Urothelium cell line (cell line): ENCODE results near the gene ABTB2.
"Not testable (repeated sequence)": the region's sequence is repeated elsewhere in the genome, so short reads cannot be mapped to it uniquely, and the experiment has no call there.

ENCODE experiments used
- DNase-seq: peaks from one replicate; pipeline ENCODE4 v3.0.0; 2011; ENCODE audit warnings: low spot score, mixed read lengths
- FAIRE-seq: peaks from 2 replicates; lab custom pipeline; 2011; peaks lifted over from hg19 to GRCh38; lab: Jason Lieb, UNC

The ABTB2 gene

GRCh38 chr11:34357701-34358257, at the start of gene ABTB2:
TSS of gene ABTB2 (minus strand) at chr11:34358010.
- no peak for DNase-seq
- no peak for FAIRE-seq

DNA sequence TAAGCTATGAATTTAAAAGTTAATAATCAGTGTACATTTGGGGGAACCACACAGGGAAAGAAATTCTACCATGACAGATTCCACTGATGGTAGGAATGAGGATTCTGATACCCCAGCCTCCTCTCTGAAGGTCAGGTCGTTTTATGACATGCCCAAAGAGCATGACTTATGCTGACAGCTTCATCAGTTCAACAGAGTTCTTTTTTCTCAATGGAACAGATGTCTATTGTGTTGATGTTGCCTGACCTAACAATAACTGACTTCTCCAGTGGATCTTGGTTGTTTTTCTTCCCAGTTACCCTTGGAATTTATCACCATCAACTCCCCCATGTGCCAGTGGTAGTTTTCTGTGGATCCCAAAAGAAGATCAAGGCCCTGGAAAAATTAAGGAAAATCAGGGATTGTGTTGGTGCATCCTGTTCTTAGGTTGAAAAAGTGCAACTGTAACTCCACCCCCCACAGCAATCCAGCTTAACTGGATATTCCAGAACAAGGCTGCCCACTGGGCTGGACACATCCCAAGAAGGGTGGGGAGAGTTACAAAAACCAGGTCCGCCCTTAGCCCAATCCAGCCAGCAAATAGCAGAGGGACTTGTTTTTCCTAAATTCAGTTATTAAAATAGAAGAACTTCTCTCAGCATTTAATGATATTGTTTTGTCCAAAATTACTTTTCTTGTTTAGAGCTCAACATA, 49.5 kb upstream of the ABTB2 start:
- FAIRE-seq (no peak), DNase-seq (no peak)

GRCh38 chr11:34406413-34406812, 48.6 kb upstream of the ABTB2 start:
- FAIRE-seq (no peak), DNase-seq (no peak)

DNA sequence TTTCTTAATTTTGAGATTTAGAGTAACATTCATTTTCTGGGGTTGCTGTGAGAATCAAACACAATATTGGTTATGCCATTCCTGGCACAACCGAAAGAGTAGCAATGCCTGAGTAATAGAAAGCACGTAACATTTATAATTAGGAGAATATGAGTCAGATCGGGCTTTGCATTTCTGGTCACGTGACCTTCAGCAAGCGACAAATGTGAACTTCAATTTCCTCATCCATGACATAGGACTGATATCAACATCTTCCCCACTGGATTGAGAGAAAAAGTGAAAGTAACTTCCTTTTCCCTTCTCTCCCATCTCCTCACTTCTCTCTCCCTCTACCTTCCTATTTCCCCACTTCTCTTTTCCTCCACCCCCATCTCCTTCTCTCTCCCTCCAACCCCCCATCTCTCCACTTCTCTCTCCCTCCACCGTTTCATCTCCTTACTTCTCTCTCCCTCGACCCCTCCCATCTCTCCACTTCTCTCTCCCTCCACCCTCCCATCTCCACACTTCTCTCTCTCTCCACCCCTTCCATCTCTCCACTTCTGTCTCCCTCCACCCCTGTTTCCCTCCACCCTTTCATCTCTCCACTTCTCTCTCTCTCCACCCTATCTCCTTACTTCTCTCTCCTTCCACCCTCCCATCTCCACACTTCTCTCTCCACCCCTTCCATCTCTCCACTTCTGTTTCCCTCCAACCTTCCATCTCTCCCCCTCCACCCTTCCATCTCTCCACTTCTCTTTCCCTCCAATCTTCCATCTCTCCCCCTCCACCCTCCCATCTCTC, 47.5 kb upstream of the ABTB2 start:
- FAIRE-seq (no peak), DNase-seq (peak; percentile 20)

- FAIRE-seq (no peak), DNase-seq (no peak)
These were observed 46.5 kb upstream of the ABTB2 start for GRCh38 chr11:34404280-34404679.

DNA sequence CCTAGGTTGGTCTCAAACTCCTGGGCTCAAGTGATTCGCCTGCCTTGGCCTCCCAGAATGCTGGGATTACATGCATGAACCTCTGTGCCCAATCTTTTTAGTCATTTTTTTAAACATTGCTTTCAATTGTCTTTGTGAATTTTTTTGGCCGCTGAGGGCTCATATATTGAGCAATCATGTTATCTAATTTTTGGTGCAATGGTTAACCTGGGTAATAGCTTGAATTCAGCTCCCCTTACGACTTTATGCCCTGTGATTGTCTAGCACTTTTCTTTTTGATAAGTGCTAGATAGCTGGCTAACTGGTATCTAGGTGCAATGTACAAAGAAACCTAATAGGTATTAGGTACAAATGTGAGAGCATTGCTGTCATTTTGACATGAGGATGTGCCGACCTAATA, 45.6 kb upstream of the ABTB2 start:
- DNase-seq (no peak), FAIRE-seq (no peak)

- FAIRE-seq: no peak
- no peak for DNase-seq
These were observed 40.0 kb upstream of the ABTB2 start for GRCh38 chr11:34397811-34398210.

DNA sequence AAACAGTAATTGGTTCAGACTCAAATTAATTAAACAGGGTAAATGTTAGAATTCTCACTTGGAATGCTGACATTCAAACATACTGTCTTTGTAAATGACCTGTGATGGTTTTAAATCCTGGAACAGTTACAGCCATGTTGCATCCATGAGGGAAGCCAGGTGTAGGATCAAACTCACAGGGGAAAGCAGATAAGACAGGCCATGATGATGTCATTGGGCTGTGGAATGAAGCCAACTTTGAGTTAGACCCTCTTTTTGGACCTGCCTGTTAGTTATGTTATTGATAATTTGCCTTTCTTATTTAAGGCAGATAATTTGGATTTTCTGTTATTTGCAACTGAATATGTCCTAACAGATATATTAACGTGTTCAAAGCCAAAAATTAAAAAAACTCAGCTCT, 39.3 kb upstream of the ABTB2 start:
- FAIRE-seq (no peak), DNase-seq (no peak)

- FAIRE-seq (no peak), DNase-seq (no peak)
These were observed 38.2 kb upstream of the ABTB2 start for GRCh38 chr11:34395916-34396550.

- DNase-seq: no peak
These were observed 37.0 kb upstream of the ABTB2 start for GRCh38 chr11:34394771-34395300.

DNA sequence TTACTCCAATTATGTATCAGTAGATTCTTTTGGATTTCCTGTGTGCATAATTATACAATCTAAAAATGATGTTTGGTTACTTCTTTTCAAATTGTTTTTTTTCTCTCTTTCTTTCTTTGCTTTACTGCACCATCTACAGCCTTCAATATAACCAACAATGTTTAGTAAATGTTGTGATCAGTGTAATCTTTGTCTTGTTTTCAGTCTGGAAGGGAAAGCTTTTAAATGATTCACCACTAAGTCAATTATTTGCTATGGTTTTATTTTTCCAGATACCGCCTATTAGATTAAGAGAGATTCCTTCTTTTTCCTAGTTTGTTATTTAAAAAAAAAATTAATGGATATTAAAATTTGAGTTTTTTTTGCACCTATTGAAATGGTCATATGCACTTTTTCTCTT, 29.8 kb upstream of the ABTB2 start:
- DNase-seq (no peak), FAIRE-seq (no peak)

More at GRCh38 chr11:34394771-34395300, 37.0 kb upstream of the ABTB2 start:
- no peak for FAIRE-seq

GRCh38 chr11:34386356-34386755, 28.5 kb upstream of the ABTB2 start:
- not testable (repeated sequence) for FAIRE-seq, DNase-seq

DNA sequence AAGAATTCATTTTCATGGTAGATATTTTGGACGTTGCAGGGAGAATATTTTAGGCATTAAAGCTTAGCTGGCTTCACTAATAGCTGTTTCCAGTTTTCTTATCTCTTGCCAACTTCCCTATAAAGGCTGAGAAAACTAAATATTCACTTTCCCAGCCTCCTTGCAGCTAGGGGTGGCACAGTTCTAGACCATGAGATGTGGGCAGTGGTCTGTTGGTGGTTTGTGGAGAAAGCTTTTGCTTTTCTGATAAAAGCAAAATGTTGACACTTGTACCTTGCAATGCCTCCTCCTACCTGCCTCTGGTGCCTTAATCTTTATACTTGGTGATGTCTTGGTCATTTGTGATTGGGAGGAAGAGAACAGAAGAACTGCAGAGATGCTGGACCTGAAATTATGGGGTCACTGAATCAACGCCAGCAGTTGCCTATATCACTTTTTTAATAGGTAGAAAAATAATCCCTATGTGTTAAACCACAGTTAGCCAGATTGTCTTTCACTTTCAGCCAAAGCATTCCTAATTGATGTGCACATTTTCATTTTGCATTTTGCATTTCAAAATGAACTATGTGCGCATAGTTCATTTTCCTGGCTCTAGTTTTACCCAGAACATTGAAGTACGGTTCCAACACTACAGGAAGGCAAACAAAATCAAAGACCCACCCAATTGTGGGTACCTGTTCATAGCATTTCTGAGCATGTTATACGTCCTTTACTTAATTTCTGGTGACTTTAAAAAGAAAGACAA, 24.9 kb upstream of the ABTB2 start:
- FAIRE-seq: no peak

DNA sequence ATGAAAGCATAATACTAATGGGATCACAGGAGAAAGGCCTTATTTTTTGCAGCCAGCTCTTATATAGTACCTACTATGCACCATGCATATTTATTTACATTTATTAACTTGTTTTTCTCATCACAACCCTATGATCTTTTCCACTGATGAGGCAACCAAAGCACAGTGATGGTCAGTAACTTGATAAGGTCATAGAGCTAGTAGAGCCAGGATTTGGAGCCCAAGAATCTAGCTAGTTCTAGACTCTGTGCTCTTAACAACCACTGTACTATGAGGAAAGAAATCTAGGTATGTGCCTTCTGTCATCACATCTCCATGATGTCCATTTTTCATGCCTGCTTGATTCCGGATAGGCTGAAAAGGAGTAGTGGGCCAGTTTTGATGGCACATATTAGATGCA, 24.0 kb upstream of the ABTB2 start:
- no peak for FAIRE-seq

More for the DNA sequence above, 24.9 kb upstream of the ABTB2 start:
- no peak for DNase-seq

DNA sequence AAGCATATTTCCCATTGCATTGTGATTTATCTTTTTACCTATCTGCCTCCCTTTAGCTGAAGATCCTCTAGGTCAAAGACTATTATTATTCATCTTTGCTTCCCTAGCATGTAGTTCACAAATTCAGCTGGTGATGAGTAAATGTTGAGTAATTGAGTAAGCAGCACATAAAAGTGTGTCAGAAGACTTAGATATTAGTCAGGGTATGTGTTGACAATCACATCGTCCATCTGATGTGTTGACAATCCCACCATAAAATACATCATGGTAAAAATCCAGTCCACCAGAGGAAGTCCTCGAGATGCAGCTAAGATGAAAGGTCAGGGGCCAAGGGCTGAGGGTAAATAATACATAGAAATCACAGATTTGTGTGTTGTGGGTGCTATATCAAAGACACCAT, 22.9 kb upstream of the ABTB2 start:
- FAIRE-seq: peak; percentile 90
- peak; percentile 39 for DNase-seq

More for the DNA sequence above, 24.0 kb upstream of the ABTB2 start:
- no peak for DNase-seq

DNA sequence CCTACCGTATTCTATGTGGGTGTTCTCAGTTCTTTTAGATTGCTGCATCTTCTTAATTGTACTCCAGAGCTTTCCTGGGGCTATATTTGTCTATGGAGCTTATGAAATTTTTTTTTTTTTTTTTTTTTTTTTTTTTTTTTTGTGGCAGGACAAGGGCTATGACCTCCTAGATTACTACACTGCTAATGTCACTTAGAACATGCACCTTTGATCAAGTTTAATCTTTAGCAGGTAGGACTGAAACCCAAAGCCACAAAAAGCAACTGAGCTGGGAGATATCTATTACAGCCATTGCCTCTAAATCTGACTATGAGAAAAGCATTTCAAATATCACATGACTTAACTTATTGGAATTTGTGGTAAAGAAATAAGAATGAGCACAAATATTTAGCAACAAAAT, 21.7 kb upstream of the ABTB2 start:
- DNase-seq: no peak
- FAIRE-seq: no peak

DNA sequence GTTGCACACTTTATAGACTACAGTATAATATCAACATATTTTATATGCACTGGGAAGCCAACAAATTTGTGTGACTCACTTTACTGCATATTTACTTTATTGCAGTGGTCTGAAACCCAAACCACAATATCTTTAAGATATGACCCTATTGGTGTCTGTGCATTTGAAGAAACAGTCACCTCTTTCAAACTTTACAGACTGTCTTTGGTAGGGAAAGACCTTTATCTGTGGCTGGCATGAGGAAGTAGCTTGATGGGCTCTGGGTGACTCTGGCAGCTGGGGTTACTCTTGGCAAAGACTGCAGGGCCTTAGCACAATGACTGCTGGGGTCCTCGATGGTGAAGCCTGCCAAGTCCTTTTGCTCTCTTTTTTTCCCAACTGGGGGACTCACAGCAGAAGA, 21.3 kb upstream of the ABTB2 start:
- FAIRE-seq (no peak), DNase-seq (peak; percentile 50)

DNA sequence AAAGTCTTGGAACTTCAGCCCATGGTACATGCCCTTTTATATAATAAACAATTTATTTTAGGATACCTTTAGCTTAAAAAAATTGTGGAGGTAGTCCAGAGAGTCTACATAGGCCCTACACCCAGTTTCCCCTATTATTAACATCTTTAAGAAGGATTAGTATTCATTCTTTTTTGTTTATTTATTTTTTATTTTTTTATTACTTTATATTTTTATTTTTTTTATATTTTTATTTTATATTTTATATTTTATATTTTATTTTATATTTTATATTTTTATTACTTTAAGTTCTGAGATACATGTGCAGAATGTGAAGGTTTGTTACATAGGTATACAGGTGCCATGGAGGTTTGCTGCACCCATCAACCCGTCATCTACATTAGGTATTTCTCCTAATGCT, 15.9 kb upstream of the ABTB2 start:
- DNase-seq: no peak
- FAIRE-seq: no peak

- DNase-seq: no peak
- FAIRE-seq: no peak
These were observed 8.7 kb upstream of the ABTB2 start for GRCh38 chr11:34366522-34366921.

GRCh38 chr11:34364102-34364501, 6.3 kb upstream of the ABTB2 start:
- DNase-seq (no peak), FAIRE-seq (no peak)
